HG03558 (cell line): ENCODE results near the gene OMP.
"Not testable (repeated sequence)": the region's sequence is repeated elsewhere in the genome, so short reads cannot be mapped to it uniquely, and the experiment has no call there.

Source experiments
- ATAC-seq: cut with Tn5 transposase; IDR thresholded peaks from one replicate; pipeline ENCODE4 v1.9.1; 2021; ENCODE audit warnings: moderate number of reproducible peaks; ENCODE audit not compliant: unreplicated experiment; ENCODE audit errors: extremely low read depth

The OMP gene

DNA sequence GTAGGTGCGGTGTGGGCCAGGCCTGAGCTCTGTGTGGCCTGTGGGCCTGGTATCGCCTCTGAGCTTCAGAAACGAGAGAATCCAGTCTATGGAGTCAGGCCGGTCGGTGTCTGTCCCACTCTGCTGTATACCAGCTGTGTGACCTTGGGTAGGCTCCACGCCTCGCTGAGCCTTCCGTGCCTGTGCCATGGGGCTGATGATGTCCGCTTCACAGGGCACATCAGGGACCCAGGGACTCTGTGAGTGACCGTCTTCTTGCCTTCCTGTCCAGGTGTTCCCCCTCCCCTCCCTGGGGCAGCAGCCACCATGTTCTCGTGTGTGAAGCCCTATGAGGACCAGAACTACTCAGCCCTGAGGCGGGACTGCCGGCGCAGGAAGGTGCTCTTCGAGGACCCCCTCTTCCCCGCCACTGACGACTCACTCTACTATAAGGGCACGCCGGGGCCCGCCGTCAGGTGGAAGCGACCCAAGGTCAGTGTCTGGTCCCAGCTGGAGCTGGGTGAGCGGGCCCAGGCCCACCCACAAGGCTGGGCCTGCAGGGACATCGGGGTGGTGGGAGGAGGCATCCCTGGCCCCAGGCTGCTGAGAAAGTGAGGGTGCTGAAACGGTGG is 18.0 kb upstream of the OMP start:
- no peak for ATAC-seq

DNA sequence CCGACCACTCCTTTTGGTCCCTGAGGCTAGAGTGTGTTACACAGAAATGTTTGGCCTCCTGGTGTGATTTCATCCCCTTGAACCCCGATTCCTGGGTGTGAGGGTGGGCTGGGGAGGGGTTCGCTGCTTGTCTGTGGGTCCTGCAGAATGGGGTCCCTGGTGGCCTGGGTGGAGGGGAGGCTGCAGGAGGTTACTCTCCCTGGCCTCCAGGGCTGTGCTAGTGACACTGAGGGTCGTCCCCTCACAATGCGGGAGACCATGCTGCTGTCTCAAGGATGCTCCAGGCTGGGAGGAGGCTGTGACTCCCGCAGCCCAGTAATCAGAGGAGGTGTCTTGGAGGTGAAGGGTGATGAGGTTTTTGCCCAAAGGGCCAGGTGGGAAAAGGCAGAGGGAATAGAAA is 17.0 kb upstream of the OMP start:
- no peak for ATAC-seq

DNA sequence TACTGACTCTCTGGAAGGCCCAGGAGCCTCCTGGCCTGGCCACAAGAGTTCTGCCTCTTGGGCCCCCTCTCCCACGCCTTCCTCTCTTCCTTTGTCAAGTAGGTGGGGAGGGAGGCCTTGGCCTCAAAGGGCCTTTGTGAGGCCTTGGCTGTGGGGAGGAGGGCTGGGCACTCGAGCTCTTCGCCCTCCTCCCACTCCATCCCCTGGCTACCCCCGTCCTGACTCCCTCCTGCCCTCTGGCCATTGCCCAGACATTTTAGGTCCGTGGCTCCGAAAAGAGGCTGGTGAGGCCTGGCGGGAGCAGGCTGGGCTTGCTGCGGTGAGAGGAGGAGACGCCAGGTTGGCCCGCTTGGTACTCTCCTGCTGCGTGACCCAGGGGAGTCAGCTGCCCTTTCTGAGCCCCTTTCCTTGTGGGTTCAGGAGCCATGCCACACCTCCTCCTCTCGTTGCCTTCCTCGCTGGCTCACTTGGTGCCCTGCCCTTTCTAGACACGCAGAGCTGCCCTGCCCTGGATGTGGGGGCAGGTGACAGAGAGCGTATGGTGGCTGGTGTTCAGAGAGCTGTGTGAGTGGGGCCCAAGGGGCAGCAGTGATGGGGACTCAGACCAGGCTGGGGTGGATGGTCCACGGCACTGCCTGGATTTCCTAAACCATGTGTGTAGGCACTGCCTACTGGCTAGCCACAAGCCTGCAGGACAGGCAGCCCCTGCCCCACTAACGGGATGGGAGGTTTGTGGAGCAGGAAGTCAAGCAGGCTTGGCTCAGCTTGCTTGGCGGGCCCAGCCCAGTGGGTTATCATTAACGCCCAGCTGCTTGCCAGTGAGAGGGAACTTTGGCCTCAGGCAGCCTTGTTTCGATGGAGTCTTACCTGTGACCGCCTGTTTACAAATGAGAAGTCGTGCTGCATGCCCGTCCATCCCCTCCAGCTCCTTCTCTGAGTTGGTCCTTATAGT is 15.8 kb upstream of the OMP start:
- no peak for ATAC-seq

DNA sequence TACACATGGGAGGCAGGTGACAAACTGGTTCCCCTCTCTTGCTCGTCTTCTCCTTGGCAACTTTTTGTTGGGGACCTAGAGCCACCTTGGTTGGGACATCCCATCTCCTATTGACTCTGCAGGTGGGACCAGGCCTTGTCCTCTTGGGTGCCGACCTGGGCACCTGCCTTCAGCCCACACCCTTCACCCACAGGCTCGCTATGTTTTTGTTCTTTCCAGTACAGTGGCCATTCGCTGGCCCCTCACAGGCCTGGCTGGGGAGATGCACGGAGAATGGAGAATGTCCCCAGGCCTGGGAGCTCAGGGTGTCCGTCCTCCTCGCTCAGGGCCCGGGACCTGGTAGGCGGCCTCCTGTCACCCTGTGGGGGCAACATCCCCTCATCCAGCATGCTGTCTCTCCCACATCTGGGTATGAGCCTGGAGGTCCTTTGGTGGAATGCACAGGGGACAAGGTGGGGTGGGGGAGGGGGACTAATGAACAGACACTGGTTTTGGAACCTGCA is 14.9 kb upstream of the OMP start:
- no peak for ATAC-seq

DNA sequence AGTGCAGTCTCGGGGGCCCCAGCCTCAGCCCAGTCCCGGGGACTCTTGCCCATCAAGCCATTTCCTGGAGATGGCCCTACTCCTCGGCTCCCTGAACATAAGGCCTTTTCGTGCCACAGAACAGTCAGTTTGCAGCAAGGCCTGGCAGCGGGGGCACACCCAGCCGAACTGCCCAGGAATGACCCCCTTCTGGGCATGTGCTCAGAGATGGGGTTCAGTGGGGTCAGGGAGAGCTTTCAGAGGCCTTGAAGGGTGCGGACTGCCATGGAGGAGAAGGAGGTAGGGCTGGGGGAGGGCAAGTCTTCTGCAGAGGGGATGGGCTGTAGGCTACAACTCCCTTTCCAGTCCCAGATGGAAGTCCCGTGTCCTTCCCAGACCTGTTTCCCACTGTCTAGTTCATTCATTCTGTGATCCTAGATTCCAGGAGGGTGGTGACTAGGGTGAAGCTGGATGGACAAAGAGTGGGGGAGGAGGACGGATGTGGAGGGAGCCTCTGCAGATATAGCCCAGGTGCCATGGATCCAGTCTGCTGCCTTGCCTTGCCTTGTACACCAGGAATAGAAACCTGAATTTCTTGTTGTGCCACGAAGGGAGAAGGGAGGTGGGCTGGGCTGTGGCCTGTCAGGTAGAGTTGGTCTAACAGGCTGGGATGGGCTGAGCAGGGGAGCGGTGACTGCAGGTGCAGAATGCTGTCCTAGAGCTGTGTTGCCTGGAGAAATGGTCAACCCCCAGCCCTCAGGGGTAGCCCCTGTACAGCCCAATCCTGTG is 14.2 kb upstream of the OMP start:
- ATAC-seq, result no peak

DNA sequence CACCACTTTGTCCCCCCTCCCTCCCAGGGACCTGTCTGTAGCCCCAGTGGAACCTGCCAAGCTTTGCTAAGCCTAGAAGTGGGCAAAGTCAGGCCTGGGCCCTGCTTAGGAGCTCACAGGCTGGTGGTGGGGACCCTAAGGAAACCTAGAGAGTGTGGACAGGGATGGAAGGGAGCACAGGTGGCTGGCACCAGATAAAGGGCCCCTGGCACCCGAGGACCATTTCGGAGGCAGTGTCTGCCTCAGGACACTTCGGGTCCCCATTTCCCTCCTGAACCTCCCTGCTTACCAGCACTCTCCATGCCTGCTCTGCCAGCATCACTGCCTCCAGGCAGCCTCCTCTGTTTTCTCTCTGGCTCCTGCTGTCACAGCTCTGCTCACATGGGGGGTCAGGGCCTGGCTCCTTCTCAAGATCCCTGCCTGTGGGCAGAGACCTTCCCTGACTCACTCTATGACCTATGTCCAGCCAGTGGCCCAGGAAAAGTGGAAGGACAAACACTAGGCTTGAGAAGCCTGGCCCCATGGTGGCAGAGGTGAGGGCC is 13.6 kb upstream of the OMP start:
- no peak for ATAC-seq

DNA sequence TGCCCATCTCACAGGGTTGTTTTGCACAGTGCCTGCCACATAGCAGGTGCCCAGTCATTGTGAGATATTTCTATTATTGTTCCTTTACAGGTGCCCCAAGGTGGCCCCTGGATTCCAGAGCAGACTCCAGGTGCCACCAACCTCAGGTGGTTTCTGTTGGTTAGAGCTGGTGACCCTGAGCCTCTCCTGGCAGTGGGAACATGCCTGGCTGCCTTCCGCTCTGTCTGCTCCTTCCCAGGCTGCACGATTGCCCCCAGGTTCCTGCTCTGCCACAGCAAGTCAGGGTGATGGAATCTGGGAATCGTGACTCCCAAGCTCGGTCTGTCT is 12.6 kb upstream of the OMP start:
- ATAC-seq, result no peak

DNA sequence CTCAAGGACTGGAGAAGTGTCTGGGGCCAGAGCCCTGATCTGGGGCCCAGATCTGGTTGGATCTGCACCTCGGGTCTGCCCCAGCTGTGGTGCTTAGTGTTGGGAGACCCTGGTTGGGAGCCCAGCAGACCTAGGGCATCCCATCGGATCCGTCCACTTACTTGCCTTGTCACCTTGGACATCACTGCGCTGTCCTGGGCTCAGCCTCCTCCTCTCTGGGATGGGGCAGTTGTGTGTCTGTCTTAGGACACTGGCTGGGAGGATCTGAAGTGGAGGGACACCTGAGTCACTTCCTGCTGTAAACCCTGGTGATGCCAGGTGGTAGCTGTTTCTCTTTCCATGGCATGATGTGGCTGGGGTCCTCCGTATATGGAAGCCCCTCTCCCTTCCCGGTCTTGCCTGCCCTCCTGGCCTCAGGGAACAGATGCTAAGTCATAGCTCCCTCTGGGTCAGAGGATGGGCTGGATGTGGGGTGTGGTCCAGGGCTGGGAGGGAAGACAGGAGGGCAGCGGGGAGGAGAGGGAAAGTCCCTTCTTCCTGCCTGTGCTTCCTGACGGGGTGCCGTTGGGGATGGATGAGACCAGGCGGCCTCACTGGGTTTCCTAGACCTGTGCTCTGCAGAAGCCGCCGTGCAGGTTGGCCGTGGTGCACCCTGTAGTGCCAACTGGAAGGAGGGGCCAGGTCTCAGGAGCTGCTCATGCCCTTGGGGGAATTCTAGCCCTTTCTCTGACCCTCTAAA is 12.1 kb upstream of the OMP start:
- ATAC-seq, result no peak

DNA sequence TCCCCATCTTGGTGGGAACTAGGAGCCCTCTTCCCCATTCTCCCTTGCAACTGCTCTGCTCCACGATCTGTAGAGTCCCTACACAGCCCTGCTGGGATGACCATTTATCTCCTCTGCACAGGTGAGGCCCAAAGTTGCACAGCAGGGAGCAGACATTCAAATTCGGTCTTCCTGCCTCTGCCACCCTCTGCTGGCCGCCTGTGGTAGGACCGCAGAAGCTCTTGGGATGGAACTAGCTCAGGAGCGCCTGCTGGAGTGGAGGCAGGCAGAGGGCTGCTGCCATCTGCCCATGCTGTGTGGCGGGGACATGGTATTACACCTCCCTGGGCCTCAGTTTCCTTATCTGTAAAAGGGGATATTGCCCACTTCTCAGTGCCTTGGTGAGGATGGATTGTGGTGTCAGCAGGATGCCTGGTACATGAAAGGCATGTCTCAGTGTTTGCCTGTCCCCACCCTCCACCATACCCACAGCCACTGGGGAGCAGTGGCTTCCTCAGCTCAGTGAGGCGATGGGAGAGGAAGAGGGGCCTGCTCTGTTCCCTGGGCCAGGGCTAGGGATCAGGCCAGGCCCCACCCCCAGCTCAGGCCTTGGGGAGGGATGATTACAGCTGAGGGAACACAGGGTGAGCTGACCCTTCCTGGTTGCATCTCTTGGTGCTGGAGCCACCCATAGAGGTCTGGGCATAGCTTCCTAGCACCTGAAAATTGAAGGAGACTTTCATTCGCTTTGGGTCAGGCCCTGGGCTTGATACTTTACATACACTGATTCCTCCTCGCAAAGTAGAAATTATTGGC is 11.3 kb upstream of the OMP start:
- no peak for ATAC-seq

DNA sequence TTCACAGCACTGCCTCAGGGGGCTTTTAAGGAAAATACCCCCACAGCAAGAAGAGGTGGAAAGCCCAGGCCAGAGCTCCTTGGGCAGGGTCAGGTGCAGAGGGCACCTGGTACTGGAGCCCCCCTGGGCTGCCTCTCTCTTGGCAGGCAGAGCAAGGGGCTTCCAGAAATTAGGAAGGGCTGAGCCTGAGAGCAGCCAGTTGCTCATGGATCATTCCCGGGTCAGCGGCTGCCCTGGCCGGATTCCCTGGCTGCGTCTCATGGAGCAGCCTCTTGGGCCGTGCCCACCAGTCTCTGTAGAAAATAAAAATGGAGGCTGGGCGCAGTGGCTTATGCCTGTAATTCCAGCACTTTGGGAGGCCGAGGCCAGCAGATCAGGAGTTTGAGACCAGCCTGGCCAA is 10.3 kb upstream of the OMP start:
- ATAC-seq, result no peak

DNA sequence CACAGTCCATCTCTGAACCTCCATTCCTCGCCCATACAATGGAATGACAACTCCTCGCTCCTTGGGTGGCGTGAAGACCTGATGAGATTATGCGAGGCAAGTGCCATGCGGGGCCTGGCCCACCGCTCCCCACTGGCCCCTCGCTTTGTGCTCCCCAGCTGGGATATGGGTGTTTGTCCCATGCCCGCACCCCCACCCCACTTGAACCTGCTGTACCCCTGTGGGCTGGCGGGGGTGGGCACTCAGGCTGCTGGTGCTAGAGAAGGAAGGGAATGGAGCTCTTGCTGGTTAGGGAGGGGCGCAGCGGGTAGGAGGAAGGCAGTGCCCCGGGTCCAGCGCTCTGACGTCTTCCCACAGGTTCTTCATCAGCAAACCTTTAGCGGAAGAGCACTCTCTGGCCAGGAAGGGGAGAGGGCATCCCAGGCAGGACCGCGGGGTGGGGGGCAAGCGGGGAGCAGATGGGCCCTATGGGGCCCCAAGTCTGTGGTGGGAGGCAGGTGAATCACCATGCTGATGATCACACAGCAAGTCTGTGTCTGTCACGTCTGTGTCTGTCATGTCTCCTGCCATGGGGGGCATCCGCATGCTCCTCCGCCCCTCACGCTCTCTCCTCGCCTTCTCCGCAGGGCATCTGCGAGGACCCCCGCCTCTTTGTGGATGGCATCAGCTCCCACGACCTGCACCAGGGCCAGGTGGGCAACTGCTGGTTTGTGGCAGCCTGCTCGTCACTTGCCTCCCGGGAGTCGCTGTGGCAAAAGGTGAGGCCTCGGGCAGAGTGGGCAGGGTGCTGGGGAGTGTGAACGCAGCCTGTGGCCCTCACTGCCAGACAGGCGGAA is 9.4 kb upstream of the OMP start:
- ATAC-seq, result no peak

DNA sequence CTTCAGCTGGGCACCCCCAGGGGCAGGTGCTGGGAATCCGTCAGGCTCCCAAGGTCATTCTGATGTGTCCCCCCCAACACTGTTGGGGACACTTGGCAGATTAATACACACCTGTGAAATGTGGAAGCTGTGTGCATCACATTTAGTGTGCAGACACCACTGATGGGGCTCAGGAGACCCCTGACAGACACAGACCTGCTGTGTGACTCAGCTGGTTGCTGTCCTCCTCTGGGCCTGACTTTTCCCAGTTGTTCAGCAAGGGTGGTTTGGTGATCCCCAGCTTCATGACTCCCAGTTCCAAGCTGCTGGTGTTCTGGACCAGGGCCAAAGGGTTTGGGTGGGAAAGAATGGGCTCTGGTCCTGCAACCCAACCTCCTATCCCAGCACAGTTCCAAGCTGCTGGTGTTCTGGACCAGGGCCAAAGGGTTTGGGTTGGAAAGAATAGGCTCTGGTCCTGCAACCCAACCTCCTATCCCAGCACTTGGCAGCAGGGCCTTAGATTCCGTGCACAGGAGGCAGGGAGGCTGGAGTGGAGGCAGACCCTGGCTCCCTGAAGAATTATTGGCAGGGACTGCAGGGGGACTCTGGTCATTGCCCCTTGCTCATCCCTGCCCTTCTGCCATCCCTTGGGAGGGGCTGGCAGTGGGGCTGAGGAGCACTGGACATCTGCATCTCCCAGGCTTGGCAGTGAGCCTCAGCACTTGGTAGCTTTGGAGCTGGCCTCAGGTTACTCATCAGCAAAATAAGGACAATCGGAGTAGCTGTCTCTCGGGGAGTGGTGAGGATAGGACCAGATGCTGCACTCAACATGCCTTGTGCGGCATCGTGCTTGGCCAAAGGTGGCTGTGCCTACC is 8.4 kb upstream of the OMP start:
- ATAC-seq, result no peak

DNA sequence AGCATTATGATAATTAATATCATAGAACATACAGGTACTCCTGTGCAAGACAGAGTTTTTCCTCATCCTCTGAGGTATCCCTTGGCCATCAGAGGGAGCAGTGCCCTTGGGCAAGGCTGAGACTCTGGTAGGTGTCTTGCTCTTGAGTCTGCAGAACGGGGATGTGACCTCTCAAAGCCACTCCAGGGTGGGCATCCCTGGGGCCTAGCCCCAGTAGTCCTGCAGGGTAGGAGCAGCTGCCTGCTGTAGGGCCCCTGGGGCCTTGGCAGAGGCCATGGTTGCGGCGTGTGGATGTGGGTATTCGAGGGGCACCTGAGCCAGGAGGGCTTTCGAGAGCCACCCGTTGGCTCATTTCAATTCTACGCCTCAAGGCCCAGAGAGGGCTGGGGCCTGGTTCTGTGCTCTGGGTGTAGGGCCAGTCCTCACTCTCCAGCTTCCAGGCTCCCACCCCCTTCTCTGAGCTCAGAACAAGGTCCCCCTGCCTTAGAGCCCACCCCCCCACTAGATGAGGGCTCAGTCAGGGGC is 7.7 kb upstream of the OMP start:
- ATAC-seq, result no peak

DNA sequence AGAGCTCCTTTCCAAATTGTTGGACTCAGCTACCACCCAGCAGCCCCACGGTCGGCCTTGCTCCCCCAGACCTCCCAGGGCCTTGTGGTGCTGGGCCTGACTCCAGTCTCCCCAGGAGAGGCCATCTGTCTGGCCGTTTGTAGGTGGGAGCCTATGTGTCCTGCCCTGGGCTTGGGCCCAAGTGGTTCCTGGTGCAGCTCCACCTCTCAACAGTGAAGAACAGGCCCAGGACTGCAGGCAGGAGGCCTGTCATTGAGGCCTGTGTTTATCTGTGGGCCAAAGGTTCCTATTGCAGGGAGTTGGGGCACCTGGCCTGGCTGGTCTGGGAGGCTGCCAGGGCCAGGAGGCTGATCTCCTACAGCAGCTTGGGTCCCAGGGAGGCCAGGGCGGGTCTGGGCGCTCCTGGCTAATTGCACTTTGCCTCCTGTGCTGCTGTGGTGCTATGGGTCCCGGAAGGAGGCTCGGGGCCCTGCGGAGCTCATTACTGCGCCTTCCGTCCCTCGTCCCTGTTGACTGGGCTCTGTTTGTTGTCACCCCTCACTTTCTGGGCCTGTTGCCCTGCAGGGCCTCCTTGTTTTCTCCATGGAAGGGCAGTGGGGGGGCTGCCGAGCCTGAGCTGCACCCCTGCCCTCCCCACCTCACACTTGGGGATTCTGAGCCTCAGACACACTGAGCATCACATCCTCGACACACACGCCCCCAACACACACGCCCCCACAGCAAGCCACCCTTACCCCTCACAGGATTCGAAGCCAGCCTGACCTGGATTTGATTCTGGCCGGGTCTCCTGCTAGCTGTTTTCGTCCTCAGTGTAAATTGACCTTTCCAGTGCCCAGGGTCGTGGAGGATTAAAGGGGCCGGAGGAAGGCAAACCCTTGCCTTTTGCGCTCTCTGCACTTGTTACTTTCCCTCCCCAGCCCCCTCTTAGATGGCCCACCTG is 6.8 kb upstream of the OMP start:
- ATAC-seq, result no peak

DNA sequence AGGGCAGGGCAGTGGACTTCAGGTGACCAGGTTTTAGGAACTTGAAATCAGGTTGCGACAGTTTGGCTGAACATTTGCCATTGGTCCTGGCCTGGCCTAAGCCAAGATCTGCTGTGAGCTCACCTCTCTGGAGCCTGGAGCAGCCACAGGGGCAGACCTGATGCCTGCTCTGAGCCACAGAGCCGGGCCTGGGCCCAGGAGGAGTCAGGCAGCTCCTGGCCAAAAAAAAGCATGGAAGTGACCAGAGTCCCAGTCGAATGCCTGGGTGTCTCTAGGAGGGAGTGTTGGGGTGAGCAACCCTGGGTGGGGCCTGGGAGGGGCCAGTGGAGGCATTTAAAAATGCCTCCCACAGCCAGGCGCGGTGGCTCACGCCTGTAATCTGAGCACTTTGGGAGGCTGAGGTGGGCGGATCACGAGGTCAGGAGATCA is 6.0 kb upstream of the OMP start:
- no peak for ATAC-seq

DNA sequence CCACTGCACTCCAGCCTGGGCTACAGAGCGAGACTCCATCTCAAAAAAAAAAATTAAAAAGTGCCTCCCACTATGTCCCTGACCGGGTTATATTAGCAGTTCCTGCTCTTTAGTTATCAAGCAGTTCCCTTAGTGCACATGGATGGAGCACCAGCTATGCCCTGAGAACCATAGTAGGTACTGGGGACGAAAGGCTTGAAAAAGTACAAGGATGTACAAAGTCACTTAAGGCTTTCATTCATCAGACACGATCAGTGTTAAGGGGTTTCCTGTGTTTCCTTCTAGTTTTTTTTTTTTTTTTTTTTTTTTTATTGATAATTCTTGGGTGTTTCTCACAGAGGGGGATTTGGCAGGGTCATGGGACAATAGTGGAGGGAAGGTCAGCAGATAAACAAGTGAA is 5.5 kb upstream of the OMP start:
- ATAC-seq, result not testable (repeated sequence)
